Mucosa of descending colon (tissue), 3 donors: Measurements from ENCODE around the gene SIRPA. TPM values are rescaled to one million over a fixed set of nuclear protein-coding genes. Genes with fewer than 3 reads are reported as not detected.

ENCODE experiments used
- ATAC-seq: fragments of 200-7000 bp; cut with Tn5 transposase; one replicate; pipeline ENCODE4 v1.9.1; 2020; ENCODE audit warnings: mild to moderate bottlenecking, moderate library complexity
- DNase-seq, 3 donors: peaks; one replicate each; pipeline ENCODE4 v3.0.0-alpha.2; 2020
- H3K36me3 ChIP-seq: fragments of 200-600 bp; one replicate; pipeline ENCODE4 v1.8.0; 2021; ENCODE audit warnings: low read depth, mild to moderate bottlenecking
- H3K4me1 ChIP-seq: fragments of 200-600 bp; one replicate; pipeline ENCODE4 v1.8.0; 2021; ENCODE audit warnings: low read depth, mild to moderate bottlenecking
- H3K4me3 ChIP-seq: fragments of 200-600 bp; one replicate; pipeline ENCODE4 v1.8.0; 2021; ENCODE audit warnings: mild to moderate bottlenecking
- H3K9me3 ChIP-seq: fragments of 200-600 bp; one replicate; pipeline ENCODE4 v1.8.0; 2021; ENCODE audit warnings: mild to moderate bottlenecking
- CTCF ChIP-seq: fragments of 200-600 bp; IDR thresholded peaks from one replicate; pipeline ENCODE4 v1.8.0; 2022; ENCODE audit warnings: antibody characterized with exemption, mild to moderate bottlenecking
- intact Hi-C, 2 donors: fragments of 100-400 bp; cut with DNase I in 1 of 2; cut with micrococcal nuclease in 1 of 2; formaldehyde crosslinking; loops; one replicate each; pipeline versions ENCODE4 v1.11.0 to v1.11.1; 2022; cut with DNase I, micrococcal nuclease
- total RNA-seq, 3 donors: library from RNA; stranded (reverse); fragmentation: NEBNext Ultra II Directional in 2 of 3; extraction: Animal tissue kit (Norgen Biotek cat#: 25700) in 2 of 3; gene quantifications; one replicate each; pipeline versions ENCODE4 v1.2.1 to v1.2.4, GENCODE V29; 2021 to 2023
- donor health status: DM: no; HTN: no; CAD: no; lungs with moderate emphysema.
- donor health status: DM: no; HTN: no; CAD: no.
- donor health status: DM: no; HTN: yes; CAD: no.

Gene SIRPA
- total RNA-seq, 3 donors from 2014 or later: 7.6 to 24.4 (median 14.1) TPM

GRCh38 chr20:1943275-1944002, 48.2 kb downstream of the SIRPA start:
- no peak for TF ChIP-seq CTCF
- Histone ChIP-seq H3K36me3 (no peaks in the 10 kb centered on the region), H3K4me1 (peaks cover 9% of the 10 kb centered on the region), H3K4me3 (no peak overlapping the region), H3K9me3 (no peaks in the 10 kb centered on the region)
- intact Hi-C loops: no loop called here
- ATAC-seq: peak; percentile 81
- DNase-seq: peak in 1 of 3 donors; percentile 41

- no peak for TF ChIP-seq CTCF
- H3K9me3 ChIP-seq: no peaks in the 10 kb centered on the region
- ATAC-seq: no peak
- DNase-seq: no peak
- H3K4me3 ChIP-seq: no peak overlapping the region
- intact Hi-C loops: no loop called here
- peaks cover 9% of the 10 kb centered on the region for H3K4me1 ChIP-seq
- no peaks in the 10 kb centered on the region for H3K36me3 ChIP-seq
Observed at GRCh38 chr20:1944345-1945091, 49.3 kb downstream of the SIRPA start.

GRCh38 chr20:1945134-1945618, 50.0 kb downstream of the SIRPA start:
- DNase-seq (peak in 2 of 3 donors; percentile 30 to 63), ATAC-seq (peak; percentile 17)
- intact Hi-C loops: no loop called here
- no peak for TF ChIP-seq CTCF
- Histone ChIP-seq H3K9me3 (no peaks in the 10 kb centered on the region), H3K36me3 (no peaks in the 10 kb centered on the region), H3K4me3 (no peak overlapping the region), H3K4me1 (peaks cover 9% of the 10 kb centered on the region)

- Histone ChIP-seq H3K4me1 (peaks cover 9% of the 10 kb centered on the region), H3K4me3 (no peak overlapping the region), H3K9me3 (no peaks in the 10 kb centered on the region), H3K36me3 (no peaks in the 10 kb centered on the region)
- intact Hi-C loops: no loop called here
- no peak for DNase-seq
- no peak for ATAC-seq
- TF ChIP-seq CTCF: no peak
Observed at GRCh38 chr20:1945660-1946059, 50.5 kb downstream of the SIRPA start.

GRCh38 chr20:1946442-1946761, 51.2 kb downstream of the SIRPA start:
- Histone ChIP-seq H3K4me3 (no peak overlapping the region), H3K4me1 (peaks cover 9% of the 10 kb centered on the region), H3K36me3 (no peaks in the 10 kb centered on the region), H3K9me3 (no peaks in the 10 kb centered on the region)
- intact Hi-C loops: no loop called here
- ATAC-seq (no peak), DNase-seq (no peak)
- TF ChIP-seq CTCF: no peak
